HEK293 (cell line): Measurements from ENCODE around the gene SIGMAR1.

Experiments
- CTCF ChIA-PET: fragments of 350-600 bp; formaldehyde crosslinking; extraction: SDS; loops from one replicate; lab custom pipeline; 2021; ENCODE audit warnings: antibody characterized with exemption; lab: Yijun Ruan, JAX
- POLR2A ChIA-PET: fragments of 300-600 bp; formaldehyde crosslinking; extraction: SDS; loops from one replicate; lab custom pipeline; 2020; ENCODE audit warnings: antibody characterized with exemption, inconsistent platforms; lab: Yijun Ruan, JAX
- H3K27ac ChIP-seq: fragments of 200-500 bp; sonication (Bioruptor generic); 2 replicates; pipeline ENCODE4 v1.5.1; 2014; ENCODE audit warnings: low read depth, low read length, control low read depth, inconsistent platforms; ENCODE audit errors: extremely low read depth
- H3K36me3 ChIP-seq, 2 experiments: fragments of 200-500 bp in 1 of 2; sonication (Bioruptor generic) in 1 of 2; 1 replicate in 1 of 2; 2 replicates in 1 of 2; pipeline ENCODE4 v1.5.1; 2014 to 2017; ENCODE audit warnings: inconsistent platforms in 2 of 2, low read length in 2 of 2; ENCODE audit not compliant: control insufficient read depth in 2 of 2, insufficient read depth in 1 of 2
- H3K4me1 ChIP-seq: fragments of 200-500 bp; sonication (Bioruptor generic); 2 replicates; pipeline ENCODE4 v1.5.1; 2014; ENCODE audit warnings: mild to moderate bottlenecking, low read length, inconsistent platforms; ENCODE audit not compliant: control insufficient read depth, insufficient read depth
- H3K4me3 ChIP-seq: 2 replicates; pipeline ENCODE4 v1.5.1; 2011; ENCODE audit warnings: low read depth, mild to moderate bottlenecking, control low read depth, low read length, moderate library complexity
- H3K9me3 ChIP-seq: fragments of 200-500 bp; sonication (Bioruptor generic); 2 replicates; pipeline ENCODE4 v1.5.1; 2014; ENCODE audit warnings: low read depth, low read length, inconsistent platforms; ENCODE audit not compliant: control insufficient read depth, insufficient read depth
- EGR2 ChIP-seq: fragments of 450-650 bp; formaldehyde crosslinking; IDR thresholded peaks from 2 replicates; pipeline ENCODE4 v1.5.1; 2016; ENCODE audit warnings: low read depth, missing biosample characterization, missing genetic modification characterization
- KLF9 ChIP-seq: fragments of 450-650 bp; formaldehyde crosslinking; IDR thresholded peaks from 2 replicates; pipeline ENCODE4 v1.5.1; 2016; ENCODE audit warnings: missing biosample characterization, missing genetic modification characterization, low read depth
- MEIS1 ChIP-seq: sonication (generic); formaldehyde crosslinking; IDR thresholded peaks from 2 replicates; pipeline ENCODE4 v1.8.1; 2022; ENCODE audit warnings: missing genetic modification reagents, mild to moderate bottlenecking, borderline replicate concordance
- SETDB1 ChIP-seq: IDR thresholded peaks from one replicate; pipeline ENCODE4 v1.6.1; 2017; ENCODE audit warnings: mild to moderate bottlenecking, low read length, moderate library complexity, mixed read lengths; ENCODE audit not compliant: insufficient read length
- ZBTB20 ChIP-seq: fragments of 450-650 bp; formaldehyde crosslinking; IDR thresholded peaks from 2 replicates; pipeline ENCODE4 v1.5.1; 2016; ENCODE audit warnings: missing biosample characterization, missing genetic modification characterization
- ZFP37 ChIP-seq: fragments of 450-650 bp; formaldehyde crosslinking; IDR thresholded peaks from 2 replicates; pipeline ENCODE4 v1.5.1; 2016; ENCODE audit warnings: missing biosample characterization, missing genetic modification characterization
- ZNF133 ChIP-seq: fragments of 450-650 bp; formaldehyde crosslinking; IDR thresholded peaks from 2 replicates; pipeline ENCODE4 v1.5.1; 2016; ENCODE audit warnings: missing biosample characterization, missing genetic modification characterization
- ZNF175 ChIP-seq: fragments of 450-650 bp; formaldehyde crosslinking; IDR thresholded peaks from 2 replicates; pipeline ENCODE4 v1.5.1; 2016; ENCODE audit warnings: missing biosample characterization, missing genetic modification characterization
- ZNF302 ChIP-seq: fragments of 450-650 bp; formaldehyde crosslinking; IDR thresholded peaks from 2 replicates; pipeline ENCODE4 v1.5.1; 2016; ENCODE audit warnings: missing biosample characterization, missing genetic modification characterization, low read depth
- ZNF48 ChIP-seq: fragments of 450-650 bp; formaldehyde crosslinking; IDR thresholded peaks from 2 replicates; pipeline ENCODE4 v1.5.1; 2016; ENCODE audit warnings: missing biosample characterization, missing genetic modification characterization
- TF ChIP-seq, protein P1 (sequence below): fragments of 450-650 bp; formaldehyde crosslinking; IDR thresholded peaks from 2 replicates; pipeline ENCODE4 v1.5.1; 2016; ENCODE audit warnings: missing biosample characterization, missing genetic modification characterization
- TF ChIP-seq, protein P2 (sequence below): fragments of 450-650 bp; formaldehyde crosslinking; IDR thresholded peaks from 2 replicates; pipeline ENCODE4 v1.5.1; 2016; ENCODE audit warnings: missing biosample characterization, missing genetic modification characterization
- TF ChIP-seq, protein P3 (sequence below): sonication (generic); formaldehyde crosslinking; IDR thresholded peaks from 2 replicates; pipeline ENCODE4 v1.8.1; 2022; ENCODE audit warnings: mild to moderate bottlenecking, moderate library complexity, missing genetic modification reagents
- TF ChIP-seq, protein P4 (sequence below): fragments of 450-650 bp; formaldehyde crosslinking; IDR thresholded peaks from 2 replicates; pipeline ENCODE4 v1.5.1; 2016; ENCODE audit warnings: missing biosample characterization, missing genetic modification characterization
- TF ChIP-seq, protein P5 (sequence below): fragments of 450-650 bp; formaldehyde crosslinking; optimal IDR thresholded peaks from 2 replicates; pipeline ENCODE3; 2016; ENCODE audit warnings: missing biosample characterization, mild to moderate bottlenecking, missing genetic modification characterization
- TF ChIP-seq, protein P6 (sequence below): fragments of 450-650 bp; formaldehyde crosslinking; IDR thresholded peaks from 2 replicates; pipeline ENCODE4 v1.5.1; 2016; ENCODE audit warnings: missing biosample characterization, missing genetic modification characterization

The SIGMAR1 gene

DNA sequence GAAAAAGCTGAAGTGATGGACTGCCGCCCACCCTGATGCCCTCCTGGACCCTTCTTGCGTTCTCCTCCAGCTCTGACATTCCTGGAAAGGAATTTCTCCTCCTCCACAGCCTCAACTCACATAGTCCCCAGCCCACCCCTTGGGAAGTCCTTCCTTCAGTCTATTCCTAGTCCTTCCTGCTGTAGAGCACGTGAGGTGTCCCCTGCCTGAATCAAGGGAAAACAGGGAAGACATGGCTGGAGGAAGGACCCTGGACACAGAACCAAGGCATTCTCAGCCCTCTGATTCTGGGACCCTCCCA is 12.5 kb downstream of the SIGMAR1 start:
- H3K9me3 ChIP-seq: no peaks in the 10 kb centered on the region
- H3K27ac ChIP-seq: no peak overlapping the region
- H3K36me3 ChIP-seq: no peaks in the 10 kb centered on the region
- H3K4me3 ChIP-seq: no peak overlapping the region
- POLR2A ChIA-PET: interaction anchor here (1.0 kb wide), 1 partner anchor 12 kb away, joined by 5 read pairs; the partner anchor contains the start of gene SIGMAR1
- CTCF ChIA-PET: interaction anchor here (0.6 to 7.3 kb wide), 6 partner anchors 9 to 847 kb away, joined by 3 to 59 read pairs (median 6); partner anchors contain the start of gene IL11RA
- TF ChIP-seq ZNF133 (tag by site-specific recombination) (no peak), ZNF48 (tag by site-specific recombination) (no peak), EGR2 (tag by site-specific recombination) (peak; percentile 37; the same call in 1 of the 2 replicates), ZNF302 (tag by site-specific recombination) (no peak)
- H3K4me1 ChIP-seq: no peaks in the 10 kb centered on the region; the same call in 1 of the 2 replicates

DNA sequence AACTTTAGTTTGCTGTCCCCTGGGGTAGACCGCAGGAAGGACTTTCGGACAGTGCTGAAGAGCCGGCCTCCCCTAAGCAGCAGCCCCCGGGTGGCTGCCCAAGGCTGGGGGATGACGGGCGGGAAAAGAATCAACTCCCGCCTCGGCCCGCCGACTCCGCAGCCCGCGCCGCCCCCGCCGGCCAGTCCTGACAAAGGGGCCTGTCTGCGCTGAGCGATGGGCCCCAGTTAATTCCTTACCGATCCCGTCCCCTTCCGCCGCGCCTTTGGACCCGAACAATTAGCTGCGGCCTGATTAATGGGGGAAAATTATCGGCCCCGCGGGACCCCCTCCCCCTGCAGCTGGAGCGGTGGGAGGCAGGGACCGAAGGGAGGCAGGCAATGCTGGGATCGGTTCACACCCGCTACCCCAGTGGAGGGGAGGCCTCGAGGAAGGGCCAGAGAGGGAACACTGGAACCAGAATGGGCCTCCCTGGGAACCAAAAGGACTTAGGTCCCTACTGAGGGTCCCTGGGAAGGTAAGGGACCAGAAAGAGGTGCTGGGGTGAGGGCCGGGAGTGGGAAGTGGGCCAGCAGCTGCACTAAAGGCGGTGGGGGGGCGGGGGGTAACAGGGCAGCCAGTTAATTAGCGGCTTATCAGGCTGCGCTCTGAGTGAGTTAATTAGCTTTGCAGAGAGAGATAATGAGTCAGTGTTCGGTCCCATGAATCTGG is 13.0 kb downstream of the SIGMAR1 start:
- no peak overlapping the region for H3K4me3 ChIP-seq
- no peak for TF ChIP-seq KLF9 (tag by site-specific recombination)
- TF ChIP-seq, protein P1, sequence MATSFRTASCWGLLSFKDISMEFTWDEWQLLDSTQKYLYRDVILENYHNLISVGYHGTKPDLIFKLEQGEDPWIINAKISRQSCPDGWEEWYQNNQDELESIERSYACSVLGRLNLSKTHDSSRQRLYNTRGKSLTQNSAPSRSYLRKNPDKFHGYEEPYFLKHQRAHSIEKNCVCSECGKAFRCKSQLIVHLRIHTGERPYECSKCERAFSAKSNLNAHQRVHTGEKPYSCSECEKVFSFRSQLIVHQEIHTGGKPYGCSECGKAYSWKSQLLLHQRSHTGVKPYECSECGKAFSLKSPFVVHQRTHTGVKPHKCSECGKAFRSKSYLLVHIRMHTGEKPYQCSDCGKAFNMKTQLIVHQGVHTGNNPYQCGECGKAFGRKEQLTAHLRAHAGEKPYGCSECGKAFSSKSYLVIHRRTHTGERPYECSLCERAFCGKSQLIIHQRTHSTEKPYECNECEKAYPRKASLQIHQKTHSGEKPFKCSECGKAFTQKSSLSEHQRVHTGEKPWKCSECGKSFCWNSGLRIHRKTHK (tag by site-specific recombination): no peak
- no peak for TF ChIP-seq MEIS1
- no peak for TF ChIP-seq ZBTB20 (tag by site-specific recombination)
- TF ChIP-seq, protein P2, sequence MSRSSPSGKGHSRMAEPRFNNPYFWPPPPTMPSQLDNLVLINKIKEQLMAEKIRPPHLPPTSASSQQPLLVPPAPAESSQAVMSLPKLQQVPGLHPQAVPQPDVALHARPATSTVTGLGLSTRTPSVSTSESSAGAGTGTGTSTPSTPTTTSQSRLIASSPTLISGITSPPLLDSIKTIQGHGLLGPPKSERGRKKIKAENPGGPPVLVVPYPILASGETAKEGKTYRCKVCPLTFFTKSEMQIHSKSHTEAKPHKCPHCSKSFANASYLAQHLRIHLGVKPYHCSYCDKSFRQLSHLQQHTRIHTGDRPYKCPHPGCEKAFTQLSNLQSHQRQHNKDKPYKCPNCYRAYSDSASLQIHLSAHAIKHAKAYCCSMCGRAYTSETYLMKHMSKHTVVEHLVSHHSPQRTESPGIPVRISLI (tag by site-specific recombination): no peak
- no peak for TF ChIP-seq ZNF175 (tag by site-specific recombination)
- CTCF ChIA-PET: interaction anchor here (0.6 to 7.3 kb wide), 4 partner anchors 9 to 846 kb away, joined by 4 to 59 read pairs (median 6); partner anchors contain the start of gene IL11RA
- no peaks in the 10 kb centered on the region for H3K36me3 ChIP-seq
- POLR2A ChIA-PET: no interaction called here
- no peaks in the 10 kb centered on the region; the same call in 1 of the 2 replicates for H3K4me1 ChIP-seq
- no peak overlapping the region for H3K27ac ChIP-seq
- no peaks in the 10 kb centered on the region for H3K9me3 ChIP-seq

DNA sequence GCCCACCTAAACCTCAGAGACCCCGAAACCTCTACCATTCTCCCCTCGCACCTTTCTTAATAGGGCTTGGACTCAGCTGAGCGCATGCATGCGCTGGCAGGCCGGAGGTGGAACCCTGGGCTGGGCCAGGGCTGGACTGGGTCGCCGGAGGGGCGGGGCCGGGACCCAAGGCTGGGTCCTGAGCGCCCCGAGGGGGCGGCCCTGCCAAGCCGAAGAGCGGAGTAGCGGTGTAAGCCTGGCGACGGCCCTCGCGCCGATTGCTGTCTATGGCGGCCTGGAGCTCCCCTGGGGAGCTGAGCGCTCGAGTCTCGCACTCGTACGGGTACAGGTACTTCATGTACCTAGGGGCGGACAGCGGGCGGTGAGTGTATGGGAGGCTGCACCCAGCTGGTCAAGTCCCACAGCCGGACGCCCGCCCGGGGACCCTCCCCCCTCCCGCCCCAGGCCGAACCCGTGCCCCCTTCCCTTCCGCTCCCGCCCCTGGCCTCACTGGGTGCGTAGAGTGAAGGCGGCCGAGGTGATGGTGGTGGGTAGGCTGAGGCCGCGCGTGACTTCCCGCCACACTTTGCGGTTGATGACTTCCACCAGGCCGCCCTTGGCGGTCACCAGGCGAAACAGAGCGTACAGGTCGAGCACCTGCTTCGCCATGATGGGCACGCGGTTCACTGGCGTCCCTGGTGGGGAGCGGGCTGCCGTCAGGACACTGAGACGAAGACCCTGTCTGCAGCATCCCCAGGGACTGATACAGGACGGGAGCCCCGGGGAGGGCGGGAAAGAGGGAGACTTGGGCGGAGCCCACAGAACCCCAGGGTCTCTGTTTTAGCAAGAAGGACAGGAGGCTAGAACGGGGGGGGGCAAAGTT is 14.0 kb downstream of the SIGMAR1 start:
- CTCF ChIA-PET: interaction anchor here (0.7 to 7.3 kb wide), 2 partner anchors 10 to 1037 kb away, joined by 3 to 59 read pairs; no protein-coding TSS in a partner anchor
- H3K9me3 ChIP-seq: no peaks in the 10 kb centered on the region
- H3K4me1 ChIP-seq: no peaks in the 10 kb centered on the region; the same call in 1 of the 2 replicates
- H3K36me3 ChIP-seq: peaks cover 0 to 5% of the 10 kb centered on the region in 2 experiments; a peak in 1 of 3 replicates
- POLR2A ChIA-PET: no interaction called here
- no peak overlapping the region for H3K4me3 ChIP-seq
- TF ChIP-seq ZFP37: no peak
- TF ChIP-seq, protein P3, sequence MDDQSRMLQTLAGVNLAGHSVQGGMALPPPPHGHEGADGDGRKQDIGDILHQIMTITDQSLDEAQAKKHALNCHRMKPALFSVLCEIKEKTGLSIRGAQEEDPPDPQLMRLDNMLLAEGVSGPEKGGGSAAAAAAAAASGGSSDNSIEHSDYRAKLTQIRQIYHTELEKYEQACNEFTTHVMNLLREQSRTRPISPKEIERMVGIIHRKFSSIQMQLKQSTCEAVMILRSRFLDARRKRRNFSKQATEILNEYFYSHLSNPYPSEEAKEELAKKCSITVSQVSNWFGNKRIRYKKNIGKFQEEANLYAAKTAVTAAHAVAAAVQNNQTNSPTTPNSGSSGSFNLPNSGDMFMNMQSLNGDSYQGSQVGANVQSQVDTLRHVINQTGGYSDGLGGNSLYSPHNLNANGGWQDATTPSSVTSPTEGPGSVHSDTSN (CRISPR knock-in tag): no peak
- TF ChIP-seq, protein P4, sequence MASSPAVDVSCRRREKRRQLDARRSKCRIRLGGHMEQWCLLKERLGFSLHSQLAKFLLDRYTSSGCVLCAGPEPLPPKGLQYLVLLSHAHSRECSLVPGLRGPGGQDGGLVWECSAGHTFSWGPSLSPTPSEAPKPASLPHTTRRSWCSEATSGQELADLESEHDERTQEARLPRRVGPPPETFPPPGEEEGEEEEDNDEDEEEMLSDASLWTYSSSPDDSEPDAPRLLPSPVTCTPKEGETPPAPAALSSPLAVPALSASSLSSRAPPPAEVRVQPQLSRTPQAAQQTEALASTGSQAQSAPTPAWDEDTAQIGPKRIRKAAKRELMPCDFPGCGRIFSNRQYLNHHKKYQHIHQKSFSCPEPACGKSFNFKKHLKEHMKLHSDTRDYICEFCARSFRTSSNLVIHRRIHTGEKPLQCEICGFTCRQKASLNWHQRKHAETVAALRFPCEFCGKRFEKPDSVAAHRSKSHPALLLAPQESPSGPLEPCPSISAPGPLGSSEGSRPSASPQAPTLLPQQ (tag by site-specific recombination): no peak
- TF ChIP-seq, protein P5, sequence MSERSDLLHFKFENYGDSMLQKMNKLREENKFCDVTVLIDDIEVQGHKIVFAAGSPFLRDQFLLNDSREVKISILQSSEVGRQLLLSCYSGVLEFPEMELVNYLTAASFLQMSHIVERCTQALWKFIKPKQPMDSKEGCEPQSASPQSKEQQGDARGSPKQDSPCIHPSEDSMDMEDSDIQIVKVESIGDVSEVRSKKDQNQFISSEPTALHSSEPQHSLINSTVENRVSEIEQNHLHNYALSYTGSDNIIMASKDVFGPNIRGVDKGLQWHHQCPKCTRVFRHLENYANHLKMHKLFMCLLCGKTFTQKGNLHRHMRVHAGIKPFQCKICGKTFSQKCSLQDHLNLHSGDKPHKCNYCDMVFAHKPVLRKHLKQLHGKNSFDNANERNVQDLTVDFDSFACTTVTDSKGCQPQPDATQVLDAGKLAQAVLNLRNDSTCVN: no peak
- TF ChIP-seq SETDB1: no peak
- TF ChIP-seq, protein P6, sequence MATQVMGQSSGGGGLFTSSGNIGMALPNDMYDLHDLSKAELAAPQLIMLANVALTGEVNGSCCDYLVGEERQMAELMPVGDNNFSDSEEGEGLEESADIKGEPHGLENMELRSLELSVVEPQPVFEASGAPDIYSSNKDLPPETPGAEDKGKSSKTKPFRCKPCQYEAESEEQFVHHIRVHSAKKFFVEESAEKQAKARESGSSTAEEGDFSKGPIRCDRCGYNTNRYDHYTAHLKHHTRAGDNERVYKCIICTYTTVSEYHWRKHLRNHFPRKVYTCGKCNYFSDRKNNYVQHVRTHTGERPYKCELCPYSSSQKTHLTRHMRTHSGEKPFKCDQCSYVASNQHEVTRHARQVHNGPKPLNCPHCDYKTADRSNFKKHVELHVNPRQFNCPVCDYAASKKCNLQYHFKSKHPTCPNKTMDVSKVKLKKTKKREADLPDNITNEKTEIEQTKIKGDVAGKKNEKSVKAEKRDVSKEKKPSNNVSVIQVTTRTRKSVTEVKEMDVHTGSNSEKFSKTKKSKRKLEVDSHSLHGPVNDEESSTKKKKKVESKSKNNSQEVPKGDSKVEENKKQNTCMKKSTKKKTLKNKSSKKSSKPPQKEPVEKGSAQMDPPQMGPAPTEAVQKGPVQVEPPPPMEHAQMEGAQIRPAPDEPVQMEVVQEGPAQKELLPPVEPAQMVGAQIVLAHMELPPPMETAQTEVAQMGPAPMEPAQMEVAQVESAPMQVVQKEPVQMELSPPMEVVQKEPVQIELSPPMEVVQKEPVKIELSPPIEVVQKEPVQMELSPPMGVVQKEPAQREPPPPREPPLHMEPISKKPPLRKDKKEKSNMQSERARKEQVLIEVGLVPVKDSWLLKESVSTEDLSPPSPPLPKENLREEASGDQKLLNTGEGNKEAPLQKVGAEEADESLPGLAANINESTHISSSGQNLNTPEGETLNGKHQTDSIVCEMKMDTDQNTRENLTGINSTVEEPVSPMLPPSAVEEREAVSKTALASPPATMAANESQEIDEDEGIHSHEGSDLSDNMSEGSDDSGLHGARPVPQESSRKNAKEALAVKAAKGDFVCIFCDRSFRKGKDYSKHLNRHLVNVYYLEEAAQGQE (tag by site-specific recombination): no peak
- TF ChIP-seq, all 188 proteins: peak for 0
- no peak overlapping the region for H3K27ac ChIP-seq
